Upper lobe of left lung (tissue), 4 donors: ENCODE data around the gene BLOC1S3.

Source experiments
- CTCF ChIP-seq, 6 experiments: fragments of 450-650 bp in 4 of 6; fragments of 200-600 bp in 2 of 6; sonication (generic) in 2 of 6; IDR thresholded peaks; one replicate each; pipeline ENCODE4 v1.5.1; 2016 to 2019; ENCODE audit warnings: antibody characterized with exemption in 6 of 6
- POLR2A ChIP-seq, 4 donors: fragments of 450-650 bp; IDR thresholded peaks; one replicate each; pipeline ENCODE4 v1.5.1; 2016 to 2017; ENCODE audit warnings: antibody characterized with exemption in 4 of 4, mild to moderate bottlenecking in 2 of 4

- no peak for TF ChIP-seq CTCF (IDR thresholded peaks at IDR 0.05)
- no peak for TF ChIP-seq POLR2A (IDR thresholded peaks at IDR 0.05)
These were observed 11.4 kb downstream of the BLOC1S3 start for GRCh38 chr19:45189971-45190370.
